PFSK-1 (cell line): ENCODE data around the gene HMX3.

Experiments
- FOXP2 ChIP-seq: optimal IDR thresholded peaks from 2 replicates; pipeline ENCODE3; 2011; ENCODE audit warnings: borderline replicate concordance, control low read depth, inconsistent platforms; ENCODE audit not compliant: insufficient read depth; ENCODE audit errors: extremely low read length, extremely low read depth
- POLR2AphosphoS5 ChIP-seq: IDR thresholded peaks from 2 replicates; pipeline ENCODE4 v1.6.1; 2012; ENCODE audit warnings: low read depth, mild to moderate bottlenecking, control low read depth, low read length, moderate library complexity
- SIN3A ChIP-seq: IDR thresholded peaks from 2 replicates; pipeline ENCODE4 v1.6.1; 2012; ENCODE audit warnings: mild to moderate bottlenecking, low read length, moderate library complexity, borderline replicate concordance; ENCODE audit not compliant: insufficient read depth
- TAF1 ChIP-seq: IDR thresholded peaks from 2 replicates; pipeline ENCODE4 v1.6.1; 2012; ENCODE audit warnings: low read length, control low read depth, borderline replicate concordance; ENCODE audit not compliant: insufficient read depth
- TF ChIP-seq, protein P1 (sequence below), 2 experiments: IDR thresholded peaks; 2 replicates each; pipeline versions ENCODE4 v1.6.1 to v1.8.0; 2011 to 2012; ENCODE audit warnings: low read depth in 2 of 2, low read length in 2 of 2, control low read depth in 1 of 2, inconsistent platforms in 1 of 2, mild to moderate bottlenecking in 1 of 2, moderate library complexity in 1 of 2; ENCODE audit not compliant: insufficient read depth in 1 of 2

The HMX3 gene

DNA sequence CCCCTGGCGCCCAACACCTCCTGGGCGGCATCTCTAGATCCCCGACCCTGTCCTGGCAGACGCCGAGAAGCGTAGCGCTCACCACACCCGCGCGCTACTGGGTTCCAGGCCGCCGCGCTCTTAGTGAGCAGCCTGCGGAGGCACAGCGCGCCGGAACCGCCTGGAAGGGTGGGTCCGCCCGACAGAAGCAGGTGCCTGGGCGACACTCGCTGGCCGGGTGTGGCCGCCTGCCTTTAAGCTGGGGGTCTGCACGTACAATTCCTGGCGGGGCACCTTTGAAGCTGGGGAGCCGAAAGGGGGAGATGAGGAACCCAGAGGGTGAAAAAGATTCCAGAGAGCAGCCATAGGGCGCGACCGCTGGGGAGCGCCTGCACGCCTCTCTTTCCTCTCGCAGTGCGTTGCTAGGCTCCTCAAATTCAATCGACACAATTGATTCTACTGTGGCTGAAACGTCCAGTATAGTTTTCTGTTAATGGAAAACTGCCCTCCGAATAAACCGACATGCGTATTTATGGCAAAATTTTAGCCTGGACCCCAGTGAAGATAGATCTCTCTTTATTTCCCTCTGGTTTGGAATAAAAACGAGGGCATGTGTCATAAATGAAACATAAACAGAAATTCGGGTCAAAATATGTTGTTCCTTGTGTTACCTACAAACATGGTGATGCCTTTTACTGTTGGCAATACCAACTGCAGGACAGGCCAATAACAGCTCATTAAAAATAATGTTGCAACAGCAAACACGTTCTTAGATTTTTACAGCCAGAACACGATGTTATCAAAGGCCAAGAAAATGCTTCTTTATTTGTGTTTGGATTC is 4.6 kb downstream of the HMX3 start:
- TF ChIP-seq, protein P1, sequence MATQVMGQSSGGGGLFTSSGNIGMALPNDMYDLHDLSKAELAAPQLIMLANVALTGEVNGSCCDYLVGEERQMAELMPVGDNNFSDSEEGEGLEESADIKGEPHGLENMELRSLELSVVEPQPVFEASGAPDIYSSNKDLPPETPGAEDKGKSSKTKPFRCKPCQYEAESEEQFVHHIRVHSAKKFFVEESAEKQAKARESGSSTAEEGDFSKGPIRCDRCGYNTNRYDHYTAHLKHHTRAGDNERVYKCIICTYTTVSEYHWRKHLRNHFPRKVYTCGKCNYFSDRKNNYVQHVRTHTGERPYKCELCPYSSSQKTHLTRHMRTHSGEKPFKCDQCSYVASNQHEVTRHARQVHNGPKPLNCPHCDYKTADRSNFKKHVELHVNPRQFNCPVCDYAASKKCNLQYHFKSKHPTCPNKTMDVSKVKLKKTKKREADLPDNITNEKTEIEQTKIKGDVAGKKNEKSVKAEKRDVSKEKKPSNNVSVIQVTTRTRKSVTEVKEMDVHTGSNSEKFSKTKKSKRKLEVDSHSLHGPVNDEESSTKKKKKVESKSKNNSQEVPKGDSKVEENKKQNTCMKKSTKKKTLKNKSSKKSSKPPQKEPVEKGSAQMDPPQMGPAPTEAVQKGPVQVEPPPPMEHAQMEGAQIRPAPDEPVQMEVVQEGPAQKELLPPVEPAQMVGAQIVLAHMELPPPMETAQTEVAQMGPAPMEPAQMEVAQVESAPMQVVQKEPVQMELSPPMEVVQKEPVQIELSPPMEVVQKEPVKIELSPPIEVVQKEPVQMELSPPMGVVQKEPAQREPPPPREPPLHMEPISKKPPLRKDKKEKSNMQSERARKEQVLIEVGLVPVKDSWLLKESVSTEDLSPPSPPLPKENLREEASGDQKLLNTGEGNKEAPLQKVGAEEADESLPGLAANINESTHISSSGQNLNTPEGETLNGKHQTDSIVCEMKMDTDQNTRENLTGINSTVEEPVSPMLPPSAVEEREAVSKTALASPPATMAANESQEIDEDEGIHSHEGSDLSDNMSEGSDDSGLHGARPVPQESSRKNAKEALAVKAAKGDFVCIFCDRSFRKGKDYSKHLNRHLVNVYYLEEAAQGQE (IDR thresholded peaks at IDR 0.05; ENCODE audit: insufficient read depth in 1 of 2, low read depth in 2 of 2, low read length in 2 of 2) = no peak
- TF ChIP-seq TAF1 = no peak
- no peak for TF ChIP-seq POLR2AphosphoS5
- no peak for TF ChIP-seq SIN3A
- no peak for TF ChIP-seq FOXP2

DNA sequence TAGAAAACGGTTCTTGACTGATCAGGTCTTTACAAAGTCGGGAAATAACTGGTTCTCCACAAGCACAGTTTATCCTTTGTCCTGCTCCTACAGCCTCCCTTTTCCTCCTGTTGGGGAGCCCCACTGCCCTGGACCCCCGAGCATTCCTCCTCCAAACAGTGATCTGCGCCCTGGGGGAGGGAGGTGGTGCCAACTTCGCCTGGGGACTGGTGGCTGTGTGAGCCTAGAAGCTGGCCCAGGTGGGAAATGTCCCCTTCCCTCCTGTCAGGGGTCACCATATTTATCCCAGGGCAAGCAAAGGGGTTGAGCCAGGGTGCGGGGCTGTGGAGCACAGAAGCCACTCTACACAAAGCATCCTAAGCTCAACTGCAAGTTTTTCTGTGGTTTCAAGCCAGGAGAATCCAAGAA is 5.2 kb downstream of the HMX3 start:
- no peak for TF ChIP-seq SIN3A

DNA sequence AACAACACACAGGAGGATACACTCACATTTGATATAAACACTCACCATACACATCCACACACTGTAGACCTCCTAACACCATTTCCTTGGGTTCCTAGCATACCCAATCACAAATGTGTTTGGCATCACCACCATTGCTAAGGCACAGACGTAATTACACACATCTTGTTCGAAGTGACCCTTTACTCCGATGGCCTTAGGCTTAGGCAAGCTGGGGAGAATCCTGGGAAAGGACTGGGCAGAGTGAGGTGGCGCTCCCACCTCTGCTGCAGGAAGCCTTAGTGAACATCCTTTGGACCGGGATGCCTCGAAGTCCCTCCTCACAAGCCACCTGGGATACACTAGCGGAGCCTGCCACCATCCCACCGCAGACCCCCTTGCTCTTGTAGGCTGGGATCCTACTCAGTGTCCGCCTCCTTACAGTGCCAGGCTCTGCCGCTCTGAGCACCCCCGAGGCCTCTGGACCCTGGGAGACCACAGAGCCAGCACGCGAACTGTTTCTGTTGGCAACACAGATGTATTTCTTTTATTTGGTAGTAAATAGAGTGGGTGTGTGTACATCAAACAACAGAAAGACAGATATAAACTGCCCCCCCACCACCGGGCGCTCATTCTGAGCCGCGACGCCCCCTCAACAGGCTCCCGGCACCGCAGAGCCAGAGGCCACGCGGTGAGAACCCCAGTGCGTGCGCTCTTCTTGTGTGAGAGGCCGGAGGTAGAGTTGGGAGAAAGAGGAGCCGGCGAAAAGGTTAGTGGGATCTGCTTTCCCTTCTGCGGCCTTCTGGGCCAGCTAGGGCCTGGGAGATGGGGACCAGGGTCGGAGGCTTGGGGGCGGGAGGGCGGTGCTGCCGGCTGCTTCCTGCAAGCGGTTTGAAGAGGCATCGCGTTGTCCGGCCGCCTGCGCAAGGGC is 6.3 kb downstream of the HMX3 start:
- TF ChIP-seq TAF1 = no peak
- no peak for TF ChIP-seq SIN3A
- no peak for TF ChIP-seq POLR2AphosphoS5
- no peak for TF ChIP-seq FOXP2
- TF ChIP-seq, protein P1 (IDR thresholded peaks at IDR 0.05; ENCODE audit: insufficient read depth in 1 of 2, low read depth in 2 of 2, low read length in 2 of 2) = no peak

DNA sequence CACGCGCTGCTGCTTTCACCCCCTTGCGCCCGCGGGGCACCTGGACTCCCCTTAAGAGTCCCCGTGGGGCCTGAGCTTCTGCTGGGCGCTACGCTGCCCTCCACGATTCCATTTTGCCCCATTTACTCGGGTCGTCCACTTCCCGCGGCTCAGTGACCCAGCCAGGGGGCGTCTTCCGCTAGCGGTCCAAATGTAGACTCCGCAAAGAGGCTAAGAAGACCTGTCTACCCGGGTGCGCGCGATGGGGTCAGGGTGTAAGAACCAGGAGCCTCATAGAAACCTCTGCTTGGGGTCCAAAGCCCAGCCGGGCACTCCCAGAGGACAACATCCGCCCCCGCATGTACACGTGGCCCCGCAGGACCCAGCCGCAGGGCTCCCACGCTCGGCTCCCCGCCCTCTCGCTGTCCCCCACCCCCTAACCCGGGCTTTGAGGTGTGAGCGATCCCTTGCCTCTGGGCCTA is 7.0 kb downstream of the HMX3 start:
- TF ChIP-seq TAF1 (no peak), POLR2AphosphoS5 (no peak), FOXP2 (no peak)

DNA sequence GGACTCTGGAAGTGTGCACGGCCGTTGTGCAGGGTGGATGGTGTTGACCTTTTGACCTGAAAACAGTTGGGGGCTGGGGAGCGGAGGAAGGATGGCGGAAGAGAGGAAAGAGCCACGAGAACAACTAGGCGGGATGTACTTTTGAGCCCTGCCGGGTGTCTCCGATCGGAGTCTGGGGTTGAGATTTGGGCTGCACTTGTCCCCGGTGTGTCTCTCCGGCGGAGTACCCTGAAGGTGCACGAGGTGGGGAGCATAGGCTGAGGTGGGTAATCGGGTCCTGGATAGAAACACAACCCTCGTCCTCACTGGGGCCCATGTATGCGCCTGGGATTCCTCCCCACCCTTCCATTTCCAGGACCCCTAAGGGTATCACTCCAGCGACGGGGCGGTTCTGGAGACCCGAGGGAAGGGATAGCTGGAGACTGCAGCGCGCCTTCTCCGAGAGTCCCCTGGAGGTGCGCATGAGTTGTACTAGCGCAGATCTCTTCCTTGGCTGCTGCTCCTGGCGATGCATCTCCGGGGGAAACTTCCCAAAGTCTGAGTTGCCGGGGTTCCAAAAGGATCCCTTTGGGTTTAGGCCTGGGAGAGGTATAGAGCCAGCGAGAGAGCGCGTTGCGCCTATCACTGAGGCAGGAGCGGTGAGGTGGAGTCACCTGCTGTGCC is 7.5 kb downstream of the HMX3 start:
- TF ChIP-seq, protein P1 (IDR thresholded peaks at IDR 0.05; ENCODE audit: insufficient read depth in 1 of 2, low read depth in 2 of 2, low read length in 2 of 2) = no peak
- TF ChIP-seq POLR2AphosphoS5 (no peak), TAF1 (no peak), SIN3A (no peak), FOXP2 (no peak)
